Muscle of back (tissue), 11 donors: ENCODE measurements around the gene TMUB1. TPM values are rescaled to one million over a fixed set of nuclear protein-coding genes. Genes with fewer than 3 reads are reported as not detected.
"Not testable (repeated sequence)": the region's sequence is repeated elsewhere in the genome, so short reads cannot be mapped to it uniquely, and the experiment has no call there.

Experiments used
- DNase-seq, 3 donors: peaks; one replicate each; pipeline versions ENCODE4 v3.0.0 to v3.0.0-alpha.2; 2013
- polyA plus RNA-seq, 10 donors: library from polyadenylated mRNA; unstranded; fragments of 120-200 nt; gene quantifications; one replicate each; pipeline ENCODE4 v1.2.1, GENCODE V29; 2013; ENCODE audit not compliant: insufficient read length in 10 of 10

TMUB1 gene
- polyA plus RNA-seq, 10 donors = 25.3 to 43.1 (median 29.8) TPM

DNA sequence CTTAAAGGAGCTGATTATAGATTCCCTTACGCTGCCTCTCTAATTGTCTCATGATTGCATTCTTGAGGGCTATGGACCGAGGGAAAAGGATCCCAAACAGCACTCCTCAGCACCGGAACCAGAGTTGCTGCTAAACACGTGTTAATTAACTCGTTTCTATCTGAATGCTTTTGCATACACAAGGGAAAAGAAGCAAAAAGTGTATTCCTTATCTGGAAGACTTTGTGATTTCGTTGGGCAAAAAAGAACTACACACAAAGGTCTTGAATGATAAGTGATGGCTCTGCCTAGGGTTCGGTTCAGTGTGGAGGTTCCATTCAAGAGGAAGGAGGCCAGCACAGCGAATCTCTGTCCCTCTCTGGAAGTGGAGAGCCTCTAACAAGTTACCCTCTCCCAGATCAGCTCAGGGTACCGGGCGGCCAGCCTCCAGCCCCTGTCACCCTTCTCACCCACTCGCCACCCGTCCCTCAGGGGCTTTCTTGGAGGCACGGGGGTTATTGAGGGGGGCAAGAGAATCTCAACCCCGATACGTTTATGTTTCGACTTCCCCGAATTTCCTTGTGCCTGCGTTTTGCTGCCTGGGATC, 24.4 kb downstream of the TMUB1 start:
- DNase-seq = peak in 1 of 3 donors; percentile 37

GRCh38 chr7:151057989-151058780, 25.1 kb downstream of the TMUB1 start:
- DNase-seq = peak; percentile 99 to 100 (median 99)

DNA sequence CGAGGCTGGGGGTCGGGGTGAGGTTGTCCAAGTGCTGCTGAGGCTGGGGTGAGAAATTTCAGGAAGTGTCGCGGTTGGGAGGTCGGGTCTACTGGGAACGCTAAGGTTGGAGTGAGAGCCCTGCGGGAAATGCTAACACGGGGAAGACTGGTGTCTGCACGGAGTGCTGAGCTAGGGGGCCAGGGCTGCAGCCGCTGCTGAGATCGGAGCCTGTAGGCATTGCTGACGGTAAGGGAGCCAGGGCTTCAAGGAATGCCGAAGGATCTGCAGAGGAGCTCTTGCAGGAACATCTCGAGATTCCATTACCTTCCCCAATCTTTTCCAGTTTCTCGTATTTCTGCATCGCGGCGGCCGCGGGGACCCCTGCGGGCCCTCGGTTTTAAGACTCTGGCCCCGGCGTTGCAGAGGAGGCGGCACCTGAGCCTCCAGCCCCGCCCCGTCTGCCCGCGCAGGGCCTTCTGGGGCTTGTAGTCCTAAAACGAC, 25.7 kb downstream of the TMUB1 start, which contains the start of gene CDK5:
CDK5 (minus strand) TSS at position 392 of the 483 bp plus-strand sequence; CDS start at position 343, 49 bp downstream.
- no peak for DNase-seq

GRCh38 chr7:151056666-151057505, 26.4 kb downstream of the TMUB1 start:
- DNase-seq = no peak

GRCh38 chr7:151056283-151056665, 27.0 kb downstream of the TMUB1 start:
- no peak for DNase-seq

GRCh38 chr7:151053751-151054150, 29.5 kb downstream of the TMUB1 start:
- DNase-seq = no peak

DNA sequence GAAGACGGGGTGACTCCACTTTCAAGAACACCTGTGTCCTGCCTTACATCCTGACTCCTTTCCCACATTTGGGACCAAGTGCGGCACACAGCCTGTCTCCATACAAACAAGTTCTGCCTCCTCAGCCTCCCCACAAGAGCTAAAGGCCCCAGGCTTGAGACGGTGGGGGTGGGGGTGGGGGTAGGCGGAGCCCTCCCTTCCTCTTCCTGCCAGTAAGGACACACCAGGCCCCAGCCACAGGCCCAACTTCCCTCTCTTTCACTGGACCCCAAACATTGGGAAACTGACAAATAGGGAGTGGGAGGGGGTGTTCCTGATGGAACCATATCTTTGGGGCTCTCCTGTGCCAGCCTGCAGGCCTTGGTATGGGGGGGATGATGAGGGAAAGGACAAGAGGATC, 30.2 kb downstream of the TMUB1 start:
- no peak for DNase-seq

GRCh38 chr7:151051108-151051507, 32.2 kb downstream of the TMUB1 start:
- peak; percentile 50 to 89 (median 79) for DNase-seq

DNA sequence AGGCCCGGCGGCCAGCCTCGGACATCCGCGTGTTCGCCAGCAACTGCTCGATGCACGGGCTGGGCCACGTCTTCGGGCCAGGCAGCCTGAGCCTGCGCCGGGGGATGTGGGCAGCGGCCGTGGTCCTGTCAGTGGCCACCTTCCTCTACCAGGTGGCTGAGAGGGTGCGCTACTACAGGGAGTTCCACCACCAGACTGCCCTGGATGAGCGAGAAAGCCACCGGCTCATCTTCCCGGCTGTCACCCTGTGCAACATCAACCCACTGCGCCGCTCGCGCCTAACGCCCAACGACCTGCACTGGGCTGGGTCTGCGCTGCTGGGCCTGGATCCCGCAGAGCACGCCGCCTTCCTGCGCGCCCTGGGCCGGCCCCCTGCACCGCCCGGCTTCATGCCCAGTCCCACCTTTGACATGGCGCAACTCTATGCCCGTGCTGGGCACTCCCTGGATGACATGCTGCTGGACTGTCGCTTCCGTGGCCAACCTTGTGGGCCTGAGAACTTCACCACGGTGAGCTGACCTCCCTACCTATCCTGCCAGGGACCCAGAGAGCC, 34.3 kb downstream of the TMUB1 start:
- DNase-seq = no peak

- no peak for DNase-seq
Measured at GRCh38 chr7:151047976-151048815, 35.1 kb downstream of the TMUB1 start, which contains the start of gene ASIC3. Gene ASIC3, plus strand, starts transcription at chr7:151048531. Its CDS starts 355 bp downstream, at chr7:151048886.

DNA sequence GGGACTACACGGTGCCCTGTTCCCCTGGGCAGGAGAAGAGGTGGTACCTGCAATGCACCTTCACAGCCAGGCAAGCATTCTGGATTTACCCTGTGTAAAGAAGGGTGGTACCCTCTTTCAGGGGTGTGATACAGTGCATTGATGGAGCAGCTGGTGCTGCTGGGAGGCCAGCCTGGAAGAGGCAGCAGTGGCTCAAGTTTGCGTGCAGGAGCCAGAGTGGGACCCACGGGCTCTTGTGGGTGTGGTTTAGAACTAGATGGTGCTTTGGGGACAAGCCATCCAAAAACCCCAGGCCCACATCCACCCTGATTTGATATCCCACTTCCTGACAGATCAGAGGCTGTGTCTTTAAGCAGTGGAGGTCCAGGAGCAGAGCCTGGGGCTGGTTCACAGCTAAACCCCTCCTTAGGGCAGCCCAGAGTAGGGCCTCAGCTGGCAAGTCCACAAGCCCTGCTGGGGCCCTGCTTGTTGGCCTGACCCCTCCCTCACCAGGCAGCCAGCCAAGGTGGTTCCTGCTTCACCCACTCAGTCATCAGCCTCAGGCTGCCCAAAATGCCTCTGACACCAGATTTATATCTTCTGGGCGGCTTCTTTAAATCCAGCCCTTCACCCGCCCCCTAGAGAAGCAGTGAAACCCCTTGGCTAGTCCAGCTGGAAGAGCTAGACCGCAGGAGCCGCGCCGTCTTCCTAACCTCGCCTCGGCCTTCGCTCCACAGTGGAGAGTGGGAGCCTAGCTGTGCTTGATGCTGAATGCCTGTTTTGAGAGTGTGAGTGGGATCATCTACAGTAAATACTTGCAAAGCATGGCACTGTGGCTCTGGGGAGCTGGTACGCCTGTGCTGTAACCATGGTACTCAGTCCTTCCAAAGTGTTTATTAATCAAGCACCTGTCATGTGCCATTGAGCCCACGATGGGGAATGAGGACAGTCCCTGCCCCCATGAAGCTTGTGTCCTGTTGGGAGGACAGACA, 36.4 kb downstream of the TMUB1 start:
- peak in 2 of 3 donors; percentile 40 to 66 for DNase-seq

DNA sequence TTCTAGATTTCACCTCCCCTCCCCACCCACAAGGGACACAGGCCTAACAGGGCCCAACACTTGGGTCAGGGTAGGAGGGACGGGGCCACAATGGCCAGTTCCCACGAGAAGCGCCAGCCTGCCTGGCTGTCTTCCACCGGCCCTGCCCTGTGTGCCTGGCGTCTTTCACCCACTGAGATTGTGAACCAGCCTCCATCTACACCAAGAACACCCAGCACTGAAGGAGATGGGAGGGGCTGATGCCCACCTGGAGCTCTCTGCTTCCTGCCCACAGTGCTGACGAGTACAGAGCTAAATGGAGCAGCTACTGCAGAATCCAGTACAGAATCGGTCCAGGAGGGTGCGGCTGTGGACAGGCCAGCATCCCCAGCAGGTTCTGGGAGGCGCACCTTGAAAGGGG, 37.3 kb downstream of the TMUB1 start:
- DNase-seq = no peak

- DNase-seq = no peak
Measured at GRCh38 chr7:151045262-151045661, 38.0 kb downstream of the TMUB1 start.

DNA sequence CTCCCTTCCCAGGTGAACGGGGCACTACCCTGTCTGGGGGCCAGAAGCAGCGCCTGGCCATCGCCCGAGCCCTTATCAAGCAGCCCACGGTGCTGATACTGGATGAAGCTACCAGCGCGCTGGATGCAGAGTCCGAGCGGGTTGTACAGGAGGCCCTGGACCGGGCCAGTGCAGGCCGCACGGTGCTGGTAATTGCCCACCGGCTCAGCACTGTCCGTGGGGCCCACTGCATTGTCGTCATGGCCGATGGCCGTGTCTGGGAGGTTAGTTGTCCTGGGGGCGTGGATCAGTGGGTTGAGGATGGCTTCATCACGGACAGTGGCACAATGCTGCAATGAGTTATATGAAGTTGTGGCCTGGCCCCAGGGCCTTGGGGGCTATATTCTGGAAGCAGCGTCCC, 39.3 kb downstream of the TMUB1 start:
- DNase-seq = no peak

DNA sequence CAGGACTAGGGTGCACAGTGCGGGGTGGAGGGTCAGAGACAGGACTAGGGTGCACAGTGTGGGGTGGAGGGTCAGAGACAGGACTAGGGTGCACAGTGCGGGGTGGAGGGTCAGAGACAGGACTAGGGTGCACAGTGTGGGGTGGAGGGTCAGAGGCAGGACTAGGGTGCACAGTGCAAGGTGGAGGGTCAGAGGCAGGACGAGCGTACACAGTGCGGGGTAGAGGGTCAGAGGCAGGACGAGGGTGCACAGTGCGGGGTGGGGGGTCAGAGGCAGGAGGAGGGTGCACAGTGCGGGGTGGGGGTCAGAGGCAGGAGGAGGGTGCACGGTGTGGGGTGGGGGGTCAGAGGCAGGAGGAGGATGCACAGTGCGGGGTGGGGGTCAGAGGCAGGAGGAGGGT, 39.8 kb downstream of the TMUB1 start:
- not testable (repeated sequence) for DNase-seq

DNA sequence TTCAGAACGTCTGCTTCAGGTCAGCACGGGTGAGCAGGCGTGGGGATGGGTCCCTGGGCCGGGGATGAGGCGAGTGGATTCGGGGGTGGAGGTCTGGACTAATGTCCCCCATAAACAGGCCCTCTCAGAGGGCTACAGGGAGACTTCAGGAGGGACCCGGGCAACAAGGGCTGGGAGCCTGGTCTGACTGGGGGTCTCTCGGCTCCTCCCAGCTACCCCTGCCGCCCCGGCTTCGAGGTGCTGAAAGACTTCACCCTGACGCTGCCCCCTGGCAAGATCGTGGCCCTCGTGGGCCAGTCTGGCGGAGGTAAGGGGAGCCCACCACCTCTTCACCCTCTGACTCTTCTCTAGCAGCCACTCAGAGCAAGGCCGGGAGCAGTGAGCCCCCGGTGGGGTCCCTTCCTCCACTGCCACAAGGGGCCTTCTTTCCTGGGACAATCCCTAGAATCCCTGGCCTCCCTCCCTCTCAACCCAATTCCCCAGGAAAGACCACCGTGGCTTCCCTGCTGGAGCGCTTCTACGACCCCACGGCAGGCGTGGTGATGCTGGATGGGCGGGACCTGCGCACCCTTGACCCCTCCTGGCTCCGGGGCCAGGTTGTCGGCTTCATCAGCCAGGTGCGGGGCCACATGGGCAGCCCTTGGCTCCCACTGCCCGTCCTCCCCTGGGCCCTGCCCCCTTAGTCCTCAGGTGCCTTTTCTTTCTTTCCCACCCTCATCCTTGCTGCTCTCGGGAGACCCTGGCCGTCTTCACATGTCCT, 42.5 kb downstream of the TMUB1 start:
- DNase-seq = no peak

- no peak for DNase-seq
Measured at GRCh38 chr7:151039850-151040548, 43.3 kb downstream of the TMUB1 start.
